ENCODE results near the gene EXD2.

DNA sequence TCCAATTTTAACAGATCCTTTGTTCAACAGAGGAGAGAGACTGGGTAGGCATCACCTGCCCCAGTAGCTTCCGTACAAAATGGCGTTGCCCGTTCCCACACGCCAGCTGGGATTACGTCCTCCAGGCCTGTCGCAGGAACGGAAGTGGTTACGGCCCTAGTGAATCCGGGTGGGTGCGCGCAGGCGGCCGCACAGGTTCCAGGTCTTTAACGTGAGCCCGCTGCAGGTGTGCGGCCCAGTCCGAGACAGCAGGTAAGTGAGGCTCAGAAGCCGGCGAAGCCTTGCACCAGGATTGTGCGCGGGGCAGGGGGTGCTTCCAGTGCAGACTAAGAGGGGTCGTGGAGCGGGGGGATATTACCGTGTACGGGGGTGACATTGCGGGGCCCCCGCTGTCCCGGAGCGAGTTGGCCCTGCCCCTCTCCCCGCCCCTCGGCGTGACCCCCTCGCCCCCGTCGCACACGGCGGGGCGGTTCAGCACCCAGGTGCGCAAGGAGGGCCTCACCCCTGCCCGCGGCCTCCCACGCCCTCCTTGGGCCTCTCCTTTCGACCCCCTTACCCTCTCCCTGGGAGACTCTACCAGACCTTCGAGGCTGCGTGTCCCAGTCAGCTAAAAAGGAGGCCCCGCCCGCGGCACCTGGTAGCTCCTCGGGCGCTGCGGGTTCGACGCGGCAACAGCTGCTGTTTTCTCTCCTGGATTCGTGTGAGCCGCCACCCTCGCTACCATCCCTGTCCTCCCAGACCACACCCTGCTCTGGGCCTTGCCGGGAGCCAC is at the start of gene EXD2:
- TF ChIP-seq CTCF (IDR thresholded peaks at IDR 0.05) (peak in 1 of 4 experiments; percentile 13), POLR2A (IDR thresholded peaks at IDR 0.05) (peak in 1 of 2 donors; percentile 35)

Data from uterus (tissue), 2 donors.